Endometrium (tissue), 2 donors: ENCODE data around the gene CGRRF1.

ENCODE experiments used
- FAIRE-seq: peaks from 2 replicates; lab custom pipeline; 2012; peaks lifted over from hg19 to GRCh38; lab: Jason Lieb, UNC
- donor health status: control.
- donor health status: control.

The CGRRF1 gene

DNA sequence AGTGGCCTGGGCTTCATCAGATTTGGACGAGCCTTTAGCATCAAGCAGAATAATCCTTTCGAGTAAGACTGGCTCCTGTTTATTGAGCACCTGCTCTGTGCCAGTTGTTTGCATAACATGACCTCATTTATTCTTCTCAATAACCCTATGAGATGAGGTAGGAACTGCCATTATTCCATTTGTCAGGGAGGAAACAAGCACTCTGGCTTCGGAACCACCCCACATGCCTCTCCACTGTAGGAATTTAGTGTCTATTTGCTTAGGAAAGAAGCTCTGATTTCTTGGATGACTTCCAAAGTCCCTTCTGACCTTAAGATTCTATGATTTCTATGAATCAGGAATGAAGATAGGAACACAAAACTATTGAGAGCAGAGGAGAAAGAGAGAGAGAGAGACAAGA, 68.3 kb downstream of the CGRRF1 start:
- no peak for FAIRE-seq

DNA sequence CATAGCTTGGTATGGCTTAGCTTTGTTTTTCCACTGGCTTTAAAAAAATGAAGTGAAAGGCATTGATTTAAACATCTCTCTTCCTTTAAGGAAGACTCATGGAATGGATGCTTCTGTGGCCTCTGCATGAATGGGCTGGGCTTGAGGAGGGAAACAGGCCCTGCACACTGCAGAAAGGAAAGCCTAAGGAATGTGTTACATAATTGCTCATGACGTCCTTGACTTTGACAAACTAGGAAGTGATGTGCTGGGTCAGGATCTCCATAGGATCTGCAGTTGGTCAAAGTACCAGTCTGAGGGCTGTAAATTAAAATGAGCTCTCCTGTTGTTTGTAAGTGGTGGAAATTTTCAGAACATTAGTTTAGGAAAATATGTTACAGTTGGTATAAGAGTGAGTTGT, 69.9 kb downstream of the CGRRF1 start:
- no peak for FAIRE-seq

GRCh38 chr14:54580933-54581332, 71.2 kb downstream of the CGRRF1 start:
- FAIRE-seq = no peak

- FAIRE-seq = no peak
Observed at GRCh38 chr14:54582334-54582733, 72.6 kb downstream of the CGRRF1 start.

DNA sequence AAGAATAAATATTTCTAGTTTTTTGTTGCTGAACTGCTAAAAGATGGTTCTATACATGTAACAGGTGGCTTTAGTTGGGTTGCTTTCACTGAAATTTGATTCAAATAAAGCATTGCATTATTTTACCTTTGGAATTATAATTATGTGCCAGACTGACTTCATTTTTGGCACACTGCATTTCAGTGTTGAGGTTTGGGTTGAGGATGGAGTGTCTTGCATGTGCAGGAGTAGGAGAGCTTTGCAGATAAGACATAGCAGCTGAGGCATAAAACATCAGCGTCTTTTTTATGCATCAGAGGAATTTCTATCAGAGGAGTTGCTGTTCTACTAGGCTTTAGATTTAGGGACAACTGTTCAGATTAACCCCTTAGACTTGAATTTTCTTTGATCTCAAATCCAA, 74.4 kb downstream of the CGRRF1 start:
- no peak for FAIRE-seq

DNA sequence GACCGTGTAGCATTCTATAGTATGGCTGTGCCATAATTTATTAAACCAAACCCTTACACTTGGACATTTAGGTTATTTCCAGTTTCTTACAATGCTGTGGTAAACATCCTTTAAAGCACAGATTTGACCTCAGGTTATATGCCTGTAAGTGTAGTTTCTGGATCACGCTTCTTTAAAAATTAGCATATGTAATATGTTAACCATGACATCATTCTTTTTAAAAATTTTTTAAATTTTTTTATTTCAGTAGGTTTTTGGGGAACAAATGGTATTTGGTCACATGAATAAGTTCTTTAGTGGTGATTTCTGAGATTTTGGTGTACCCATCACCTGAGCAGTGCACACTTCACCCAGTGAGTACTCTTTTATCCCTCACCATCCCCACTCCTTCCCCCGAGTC, 75.5 kb downstream of the CGRRF1 start:
- FAIRE-seq = no peak
